ENCODE data around the gene RIPOR2. TPM values are rescaled to one million over a fixed set of nuclear protein-coding genes. Genes with fewer than 3 reads are reported as not detected.
"Not testable (repeated sequence)": the region's sequence is repeated elsewhere in the genome, so short reads cannot be mapped to it uniquely, and the experiment has no call there.

Gene RIPOR2
- total RNA-seq, 2 donors from 2014 or later = 296 to 364 TPM

DNA sequence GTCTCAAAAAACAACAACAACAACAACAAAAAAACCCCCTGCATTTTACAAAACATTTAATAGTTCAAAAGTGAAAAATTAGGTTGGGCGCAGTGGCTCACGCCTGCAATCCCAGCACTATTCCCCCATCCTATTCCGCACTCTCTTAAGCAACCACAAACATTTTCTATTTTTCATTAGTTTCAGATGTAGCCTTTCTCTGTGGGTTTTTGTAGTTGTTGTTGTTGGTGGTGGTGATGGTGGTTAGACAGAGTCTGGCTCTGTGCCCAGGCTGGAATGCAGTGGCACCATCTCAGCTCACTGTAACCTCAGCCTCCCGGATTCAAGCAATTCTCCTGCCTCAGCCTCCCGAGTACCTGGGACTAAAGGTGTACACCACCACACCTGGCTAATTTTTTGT, 167.4 kb downstream of the RIPOR2 start:
- DNase-seq (no peak), ATAC-seq (no peak)
- Mint-ChIP-seq H3K4me3 (no peak overlapping the region), H3K4me1 (peaks cover 7% of the 10 kb centered on the region), H3K27me3 (no peaks in the 10 kb centered on the region), H3K36me3 (ENCODE audit: low read depth) (peaks cover 3% of the 10 kb centered on the region), H3K27ac (no peak overlapping the region)
- no peaks in the 10 kb centered on the region for H3K9me3 ChIP-seq (ENCODE audit: control insufficient read depth, low read length, poor library complexity, severe bottlenecking)

DNA sequence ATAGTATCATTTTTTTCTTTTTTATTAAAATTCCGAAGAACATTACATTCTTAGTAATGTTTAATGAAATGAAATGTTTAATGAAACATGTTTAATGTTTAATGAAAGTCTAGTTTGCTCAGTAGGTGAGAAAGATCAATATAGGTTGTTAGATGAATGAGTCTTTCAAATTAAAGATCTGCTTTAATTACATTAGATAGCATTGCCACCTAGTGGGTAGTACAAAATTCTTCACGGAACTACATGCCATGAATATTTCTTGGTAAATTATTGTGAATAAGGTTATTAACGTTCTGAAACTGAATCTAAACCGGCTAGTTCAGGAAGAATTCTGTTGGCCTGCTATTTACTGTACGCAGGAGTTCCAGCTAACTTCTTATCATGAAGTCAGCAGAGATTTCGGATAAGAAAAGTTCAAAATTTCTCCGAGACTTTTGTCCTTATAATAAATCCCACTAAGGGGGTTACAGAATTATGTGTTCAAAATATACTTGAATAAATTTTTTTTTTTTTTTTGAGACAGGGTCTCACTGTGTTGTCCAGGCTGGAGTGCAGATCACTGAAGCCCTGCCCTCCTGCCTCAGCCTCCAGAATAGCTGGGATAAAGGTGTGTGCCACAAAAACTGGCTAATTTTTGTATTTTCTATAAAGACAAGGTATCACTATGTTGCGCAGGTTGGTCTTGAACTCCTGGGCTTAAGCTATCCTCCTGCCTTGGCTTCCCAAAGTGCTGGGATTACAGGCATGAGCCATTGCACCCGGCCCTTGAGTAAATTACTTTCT, 168.9 kb downstream of the RIPOR2 start:
- Mint-ChIP-seq H3K4me1 (peaks cover 7% of the 10 kb centered on the region), H3K36me3 (ENCODE audit: low read depth) (peaks cover 3% of the 10 kb centered on the region), H3K27me3 (no peaks in the 10 kb centered on the region), H3K27ac (no peak overlapping the region), H3K4me3 (no peak overlapping the region)
- peak; percentile 60 for ATAC-seq
- no peak for DNase-seq
- H3K9me3 ChIP-seq (ENCODE audit: control insufficient read depth, low read length, poor library complexity, severe bottlenecking) = no peaks in the 10 kb centered on the region

DNA sequence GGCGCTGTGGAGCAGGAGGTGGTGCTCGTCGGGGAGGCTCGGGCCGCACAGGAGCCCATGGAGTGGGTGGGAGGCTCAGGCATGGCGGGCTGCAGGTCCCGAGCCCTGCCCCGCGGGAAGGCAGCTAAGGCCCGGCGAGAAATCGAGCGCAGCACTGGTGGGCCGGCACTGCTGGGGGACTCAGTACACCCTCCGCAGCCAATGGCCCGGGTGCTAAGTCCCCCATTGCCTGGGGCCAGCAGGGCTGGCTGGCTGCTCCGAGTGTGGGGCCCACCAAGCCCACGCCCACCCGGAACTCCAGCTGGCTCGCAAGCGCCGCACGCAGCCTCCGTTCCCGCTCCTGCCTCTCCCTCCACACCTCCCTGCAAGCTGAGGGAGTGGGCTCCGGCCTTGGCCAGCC, 169.8 kb downstream of the RIPOR2 start:
- H3K27me3 Mint-ChIP-seq; ATAC-seq; H3K36me3 Mint-ChIP-seq (ENCODE audit: low read depth); H3K4me1 Mint-ChIP-seq; DNase-seq; H3K27ac Mint-ChIP-seq; H3K4me3 Mint-ChIP-seq; H3K9me3 ChIP-seq (ENCODE audit: control insufficient read depth, low read length, poor library complexity, severe bottlenecking): not testable (repeated sequence)

DNA sequence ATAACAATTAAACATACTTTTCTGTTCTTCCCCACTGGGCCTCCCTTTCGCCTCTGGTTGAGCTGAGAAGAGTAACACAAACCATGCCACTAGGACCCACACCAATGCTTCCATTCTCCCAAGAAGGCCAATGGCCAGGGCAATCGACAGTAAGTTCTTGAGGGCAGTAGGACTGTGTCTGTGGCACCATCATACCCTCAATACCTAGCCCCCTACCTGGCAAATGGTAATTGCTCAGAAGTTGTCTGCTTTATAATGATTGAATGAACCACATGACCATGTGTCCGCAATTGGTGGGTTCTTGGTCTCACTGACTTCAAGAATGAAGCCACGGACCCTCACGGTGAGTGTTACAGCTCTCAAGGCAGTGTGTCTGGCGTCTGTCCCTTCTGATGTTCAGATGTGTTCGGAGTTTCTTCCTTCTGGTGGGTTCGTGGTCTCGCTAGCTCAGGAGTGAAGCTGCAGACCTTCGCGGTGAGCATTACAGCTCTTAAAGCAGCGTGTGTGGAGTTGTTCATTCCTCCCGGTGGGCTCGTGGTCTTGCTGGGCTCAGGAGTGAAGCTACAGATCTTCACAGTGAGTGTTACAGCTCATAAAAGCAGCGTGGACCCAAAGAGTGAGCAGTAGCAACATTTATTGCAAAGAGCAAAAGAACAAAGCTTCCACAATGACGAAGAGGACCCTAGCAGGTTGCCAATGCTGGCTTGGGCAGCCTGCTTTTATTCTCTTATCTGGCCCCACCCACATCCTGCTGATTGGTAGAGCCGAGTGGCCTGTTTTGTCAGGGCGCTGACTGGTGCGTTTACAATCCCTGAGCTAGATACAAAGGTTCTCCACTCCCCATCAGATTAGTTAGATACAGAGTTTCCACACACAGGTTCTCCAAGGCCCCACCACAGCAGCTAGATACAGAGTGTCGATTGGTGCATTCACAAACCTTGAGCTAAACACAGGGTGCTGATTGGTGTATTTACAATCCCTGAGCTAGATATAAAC, 170.6 kb downstream of the RIPOR2 start:
- not testable (repeated sequence) for H3K4me1 Mint-ChIP-seq; H3K27ac Mint-ChIP-seq; H3K9me3 ChIP-seq (ENCODE audit: control insufficient read depth, low read length, poor library complexity, severe bottlenecking); H3K4me3 Mint-ChIP-seq; DNase-seq; H3K27me3 Mint-ChIP-seq; H3K36me3 Mint-ChIP-seq (ENCODE audit: low read depth); ATAC-seq

DNA sequence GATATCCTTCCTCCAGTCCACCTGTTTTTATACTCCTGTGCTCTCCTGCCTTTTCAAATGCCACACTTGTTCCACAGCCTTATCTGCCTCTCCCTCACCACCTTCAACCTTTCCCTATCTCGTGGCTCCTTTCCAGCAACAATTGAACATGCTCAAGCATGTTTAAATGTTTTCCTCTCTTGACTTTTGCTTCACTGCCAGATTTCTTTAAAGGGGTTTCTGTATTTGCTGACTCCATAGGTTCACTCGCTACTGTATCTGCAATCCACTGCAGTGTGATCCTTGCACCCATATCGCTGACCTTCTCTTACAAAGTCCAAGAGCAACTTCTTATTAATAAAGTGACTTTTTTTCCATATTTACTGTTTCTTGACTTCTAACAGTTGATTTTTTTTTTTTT, 172.2 kb downstream of the RIPOR2 start:
- ATAC-seq = no peak
- no peaks in the 10 kb centered on the region for H3K9me3 ChIP-seq (ENCODE audit: control insufficient read depth, low read length, poor library complexity, severe bottlenecking)
- Mint-ChIP-seq H3K4me3 (no peak overlapping the region), H3K27me3 (no peaks in the 10 kb centered on the region), H3K36me3 (ENCODE audit: low read depth) (peaks cover 3% of the 10 kb centered on the region), H3K27ac (no peak overlapping the region), H3K4me1 (peaks cover 7% of the 10 kb centered on the region)
- no peak for DNase-seq

DNA sequence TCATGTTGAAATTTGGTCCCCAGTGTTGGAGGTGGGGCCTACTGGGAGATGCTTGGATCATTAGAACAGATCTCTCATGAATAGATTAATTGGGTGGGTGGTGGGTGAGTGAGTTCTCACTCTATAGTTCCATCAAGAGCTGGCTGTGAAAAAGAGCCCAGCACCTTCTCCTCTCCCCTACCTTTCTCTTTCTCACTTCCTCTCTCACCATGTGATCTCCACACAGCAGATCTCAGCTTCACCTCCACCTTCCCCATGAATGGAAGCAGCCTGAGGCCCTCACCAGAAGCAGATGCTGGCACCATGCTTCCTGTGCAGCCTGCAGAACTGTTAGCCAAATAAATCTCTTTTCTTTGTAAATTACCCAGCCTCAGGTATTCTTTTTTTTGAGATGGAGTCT, 173.9 kb downstream of the RIPOR2 start:
- peaks cover 6% of the 10 kb centered on the region for H3K4me1 Mint-ChIP-seq
- peaks cover 3% of the 10 kb centered on the region for H3K36me3 Mint-ChIP-seq (ENCODE audit: low read depth)
- H3K4me3 Mint-ChIP-seq = no peak overlapping the region
- H3K27me3 Mint-ChIP-seq = no peaks in the 10 kb centered on the region
- no peaks in the 10 kb centered on the region for H3K9me3 ChIP-seq (ENCODE audit: control insufficient read depth, low read length, poor library complexity, severe bottlenecking)
- DNase-seq (no peak), ATAC-seq (no peak)
- H3K27ac Mint-ChIP-seq = no peak overlapping the region

DNA sequence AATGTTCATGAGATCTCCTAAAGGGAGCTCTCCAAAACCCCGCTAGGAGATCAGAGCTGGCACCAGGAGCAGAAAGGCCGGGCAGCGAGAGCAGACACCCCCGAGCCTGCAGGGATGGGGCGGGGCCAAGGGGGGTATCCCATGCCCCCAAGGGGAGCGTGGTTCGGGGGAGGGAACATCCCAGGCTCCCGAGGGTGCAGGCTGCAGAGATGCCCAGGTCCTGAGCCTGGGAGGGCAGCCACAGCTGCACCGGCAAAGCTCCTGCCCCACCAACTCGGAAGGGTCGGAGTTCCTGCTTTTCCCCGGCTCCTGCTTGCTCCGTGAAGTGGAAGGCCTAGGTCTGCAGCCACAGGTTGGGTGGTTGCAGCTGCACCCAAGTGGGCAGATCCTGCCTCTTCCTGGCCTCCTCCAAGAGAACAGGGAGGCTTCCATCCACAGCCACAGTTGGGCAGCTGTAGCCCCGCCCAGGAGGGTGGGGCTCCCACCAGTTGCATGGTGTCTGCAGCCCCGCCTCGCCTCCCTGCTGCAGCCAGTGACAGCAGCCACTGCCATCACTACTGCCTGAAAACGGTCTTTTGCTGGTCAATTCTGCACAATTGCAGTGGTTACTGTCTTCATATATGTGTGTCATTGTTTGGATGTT, 174.4 kb downstream of the RIPOR2 start:
- H3K4me1 Mint-ChIP-seq = peaks cover 6% of the 10 kb centered on the region
- H3K4me3 Mint-ChIP-seq = no peak overlapping the region
- no peak for ATAC-seq
- no peaks in the 10 kb centered on the region for H3K9me3 ChIP-seq (ENCODE audit: control insufficient read depth, low read length, poor library complexity, severe bottlenecking)
- peaks cover 3% of the 10 kb centered on the region for H3K36me3 Mint-ChIP-seq (ENCODE audit: low read depth)
- H3K27ac Mint-ChIP-seq = no peak overlapping the region
- H3K27me3 Mint-ChIP-seq = no peaks in the 10 kb centered on the region
- DNase-seq = no peak

DNA sequence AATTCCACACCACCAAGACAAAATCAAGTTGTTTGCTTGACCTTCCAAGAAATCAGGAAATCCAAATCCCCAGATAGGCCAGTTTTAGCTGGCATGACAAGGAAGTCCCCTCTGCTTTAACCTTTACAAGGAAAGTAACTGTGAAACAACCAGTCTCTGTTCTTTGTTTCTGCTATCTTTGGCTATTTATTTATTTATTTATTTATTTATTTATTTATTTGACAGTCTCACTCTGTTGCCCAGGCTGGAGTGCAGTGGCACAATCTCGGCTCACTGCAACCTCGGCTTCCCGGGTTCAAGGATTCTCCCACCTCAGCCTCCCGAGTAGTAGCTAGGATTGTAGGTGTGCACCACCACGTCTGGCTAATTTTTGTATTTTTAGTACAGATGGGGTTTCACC, 175.6 kb downstream of the RIPOR2 start:
- H3K9me3 ChIP-seq (ENCODE audit: control insufficient read depth, low read length, poor library complexity, severe bottlenecking) = no peaks in the 10 kb centered on the region
- Mint-ChIP-seq H3K4me3 (no peak overlapping the region), H3K36me3 (ENCODE audit: low read depth) (peaks cover 3% of the 10 kb centered on the region), H3K27ac (peak overlapping the region; percentile 39), H3K27me3 (no peaks in the 10 kb centered on the region), H3K4me1 (peaks cover 6% of the 10 kb centered on the region)
- DNase-seq (no peak), ATAC-seq (no peak)

DNA sequence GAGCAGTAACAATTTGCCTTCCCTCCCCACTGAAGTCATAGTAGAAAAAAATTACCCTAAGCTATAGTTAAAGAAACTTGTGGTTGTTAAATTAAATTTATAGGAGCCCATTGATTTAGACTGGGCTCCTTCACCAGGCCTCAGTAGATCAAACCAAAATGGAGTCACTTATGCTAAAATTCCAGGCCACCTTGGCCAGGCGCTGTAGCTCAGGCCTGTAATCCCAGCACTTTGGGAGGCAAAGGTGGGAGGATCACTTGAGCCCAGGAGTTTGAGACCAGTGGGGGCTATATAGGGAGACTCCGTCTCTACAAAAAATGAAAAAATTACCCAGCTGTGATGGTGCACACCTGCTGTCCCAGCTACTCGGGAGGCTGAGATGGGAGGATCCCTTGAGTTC, 176.0 kb downstream of the RIPOR2 start:
- Mint-ChIP-seq H3K4me1 (peaks cover 5% of the 10 kb centered on the region), H3K27ac (no peak overlapping the region)
- ATAC-seq = no peak

DNA sequence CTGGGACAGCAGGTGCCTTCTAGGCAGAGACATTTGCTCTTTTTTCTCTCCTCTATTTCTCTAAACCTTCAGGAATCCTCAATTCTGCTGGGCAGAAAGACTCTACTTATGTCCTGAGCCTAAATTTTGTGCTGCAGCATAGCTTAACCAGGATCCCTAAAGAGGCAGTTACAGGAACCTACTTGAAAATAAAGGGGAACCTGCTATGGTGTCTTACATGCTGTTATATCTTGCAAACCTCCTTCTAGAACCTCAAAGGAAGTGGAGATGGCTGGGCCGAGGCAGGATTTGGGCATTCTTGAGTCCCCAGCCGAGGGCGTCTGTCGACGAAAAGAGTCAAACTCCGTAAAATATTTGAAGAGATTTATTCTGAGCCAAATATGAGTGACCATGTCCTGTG, 178.1 kb downstream of the RIPOR2 start:
- no peak overlapping the region for H3K27ac Mint-ChIP-seq
- no peak for ATAC-seq
- H3K4me3 Mint-ChIP-seq = no peak overlapping the region
- no peaks in the 10 kb centered on the region for H3K4me1 Mint-ChIP-seq
- no peak for DNase-seq
- peaks cover 3% of the 10 kb centered on the region for H3K36me3 Mint-ChIP-seq (ENCODE audit: low read depth)
- peaks cover 6% of the 10 kb centered on the region for H3K27me3 Mint-ChIP-seq
- H3K9me3 ChIP-seq (ENCODE audit: control insufficient read depth, low read length, poor library complexity, severe bottlenecking) = no peaks in the 10 kb centered on the region

More for the DNA sequence above, 176.0 kb downstream of the RIPOR2 start:
- no peak for DNase-seq
- H3K9me3 ChIP-seq (ENCODE audit: control insufficient read depth, low read length, poor library complexity, severe bottlenecking) = no peaks in the 10 kb centered on the region
- Mint-ChIP-seq H3K4me3 (no peak overlapping the region), H3K36me3 (ENCODE audit: low read depth) (peaks cover 3% of the 10 kb centered on the region), H3K27me3 (no peaks in the 10 kb centered on the region)

DNA sequence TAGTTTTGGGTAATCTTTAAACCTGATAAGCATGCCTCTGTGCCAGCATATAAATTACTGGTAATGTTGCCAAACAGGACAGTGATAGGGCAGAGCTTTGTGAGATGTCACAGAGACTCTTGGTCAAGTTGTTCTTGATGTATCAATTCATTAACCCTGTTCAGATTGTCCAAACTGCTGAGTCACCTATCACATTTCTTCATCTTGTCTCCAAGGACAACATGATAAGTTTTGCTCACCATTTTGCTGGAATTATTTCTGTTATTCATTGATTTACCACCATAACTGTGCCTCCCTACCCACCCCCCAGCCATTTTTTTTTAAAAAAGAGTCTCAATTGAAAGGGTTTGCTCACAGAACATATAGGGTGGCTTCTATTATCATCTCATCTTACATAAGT, 180.5 kb downstream of the RIPOR2 start:
- H3K9me3 ChIP-seq (ENCODE audit: control insufficient read depth, low read length, poor library complexity, severe bottlenecking) = no peaks in the 10 kb centered on the region
- Mint-ChIP-seq H3K4me1 (no peaks in the 10 kb centered on the region), H3K27me3 (peaks cover 6% of the 10 kb centered on the region), H3K36me3 (ENCODE audit: low read depth) (peaks cover 4% of the 10 kb centered on the region), H3K4me3 (no peak overlapping the region), H3K27ac (no peak overlapping the region)
- no peak for ATAC-seq
- no peak for DNase-seq

DNA sequence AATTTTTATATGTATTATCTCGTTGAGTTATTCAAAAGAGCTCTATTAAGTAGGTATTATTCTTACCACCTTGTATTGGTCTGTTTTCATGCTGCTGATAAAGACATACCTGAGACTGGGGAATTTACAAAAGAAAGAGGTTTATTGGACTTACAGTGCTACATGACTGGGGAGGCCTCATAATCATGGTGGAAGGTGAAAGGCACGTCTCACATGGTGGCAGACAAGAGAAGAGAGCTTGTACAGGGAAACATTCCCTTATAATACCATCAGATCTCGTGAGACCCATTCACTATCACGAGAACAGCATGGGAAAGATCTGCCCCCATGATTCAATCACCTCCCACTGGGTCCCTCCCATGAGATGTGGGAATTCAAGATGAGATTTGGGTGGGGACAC, 181.4 kb downstream of the RIPOR2 start:
- not testable (repeated sequence) for ATAC-seq; H3K4me3 Mint-ChIP-seq; DNase-seq; H3K27ac Mint-ChIP-seq; H3K36me3 Mint-ChIP-seq (ENCODE audit: low read depth); H3K27me3 Mint-ChIP-seq; H3K9me3 ChIP-seq (ENCODE audit: control insufficient read depth, low read length, poor library complexity, severe bottlenecking); H3K4me1 Mint-ChIP-seq

Measured in T-helper 17 cell (primary cell).